PC-3 (cell line): ENCODE measurements around the gene C14orf119. TPM values are rescaled to one million over a fixed set of nuclear protein-coding genes. Genes with fewer than 3 reads are reported as not detected.

Experiments used
- total RNA-seq: library from RNA; depleted of rRNA; stranded (reverse); fragments of >200 nt; gene quantifications from 2 replicates; pipeline ENCODE4 v1.2.3, GENCODE V29; 2014; rRNA removed

C14orf119 gene
- total RNA-seq, 1 experiment from 2014 or later: 49.6 TPM

Other genes with a start within 250 kb of the C14orf119 start
- gene LRP10, start 223.8 kb upstream of the C14orf119 start, total RNA-seq: 46.5 and 59.3 TPM in 2 replicates
- 0.18 TPM in 1 of 2 replicates, not detected in the other for gene REM2, start 212.3 kb upstream of the C14orf119 start, total RNA-seq
- 78.9 and 94.9 TPM in 2 replicates for gene RBM23, start 176.4 kb upstream of the C14orf119 start, total RNA-seq
- gene PRMT5, start 166.1 kb upstream of the C14orf119 start, total RNA-seq: 101 and 113 TPM in 2 replicates
- 54.5 and 56.2 TPM in 2 replicates for gene HAUS4, start 138.4 kb upstream of the C14orf119 start, total RNA-seq
- 81.1 and 116 TPM in 2 replicates for gene AJUBA, start 113.0 kb upstream of the C14orf119 start, total RNA-seq
- gene C14orf93, start 85.4 kb upstream of the C14orf119 start, total RNA-seq: 5.8 and 6.2 TPM in 2 replicates
- gene PSMB5, start 60.6 kb upstream of the C14orf119 start, total RNA-seq: 368 and 424 TPM in 2 replicates
- not detected in 2 replicates for gene PSMB11, start 53.3 kb upstream of the C14orf119 start, total RNA-seq
- gene CDH24, start 38.0 kb upstream of the C14orf119 start, total RNA-seq: 14.8 and 16.4 TPM in 2 replicates
- gene ACIN1, start 369 bp upstream of the C14orf119 start, total RNA-seq: 112 and 116 TPM in 2 replicates
- gene CIROP, start 9.5 kb downstream of the C14orf119 start, total RNA-seq: not detected in 2 replicates
- not detected in 2 replicates for gene CEBPE, start 23.8 kb downstream of the C14orf119 start, total RNA-seq
- 0.63 and 3.8 TPM in 2 replicates for gene SLC7A8, start 88.2 kb downstream of the C14orf119 start, total RNA-seq
- not detected in 2 replicates for gene RNF212B, start 142.4 kb downstream of the C14orf119 start, total RNA-seq
- gene HOMEZ, start 190.6 kb downstream of the C14orf119 start, total RNA-seq: 4.1 and 7.7 TPM in 2 replicates
- gene PPP1R3E, start 207.4 kb downstream of the C14orf119 start, total RNA-seq: 3.2 and 5.0 TPM in 2 replicates
- 32.4 and 33.5 TPM in 2 replicates for gene BCL2L2, start 211.3 kb downstream of the C14orf119 start, total RNA-seq
- 89.1 and 116 TPM in 2 replicates for gene PABPN1, start 226.0 kb downstream of the C14orf119 start, total RNA-seq